Endometrium (tissue), 2 donors: ENCODE results near the gene PRKX.
"Not testable (repeated sequence)": the region's sequence is repeated elsewhere in the genome, so short reads cannot be mapped to it uniquely, and the experiment has no call there.

Experiments
- FAIRE-seq: peaks from 2 replicates; lab custom pipeline; 2012; peaks lifted over from hg19 to GRCh38; lab: Jason Lieb, UNC
- donor health status: control.
- donor health status: control.

Gene PRKX

GRCh38 chrX:3711331-3711917 is 2.0 kb downstream of the PRKX start:
- no peak for FAIRE-seq

DNA sequence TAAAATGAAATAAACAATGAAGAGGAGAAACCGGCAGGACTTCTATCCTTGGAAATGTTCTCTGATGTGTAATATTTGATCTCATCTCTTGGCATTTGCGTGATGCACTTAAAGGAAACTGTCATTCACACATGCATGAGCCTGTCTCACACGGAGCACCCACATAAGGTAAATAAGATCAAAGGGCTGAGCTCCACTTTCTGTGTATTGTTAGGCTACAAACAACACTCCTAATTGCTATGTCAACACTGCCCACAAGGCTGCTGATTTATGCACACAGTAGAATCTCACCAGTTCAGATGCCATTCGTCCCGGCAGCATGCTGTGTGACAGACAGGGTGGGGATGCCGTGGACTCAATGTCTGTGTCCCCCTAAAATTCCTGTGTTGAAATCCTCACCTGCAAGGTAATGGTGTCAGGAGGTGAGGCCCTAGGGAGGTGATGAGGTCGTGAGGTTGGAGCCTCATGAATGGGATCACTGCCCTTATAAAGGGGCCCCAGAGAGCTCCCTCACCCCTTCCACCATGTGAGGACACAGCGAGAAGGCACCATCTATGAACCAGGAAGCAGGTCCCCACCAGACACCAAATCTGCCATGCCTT is 5.7 kb downstream of the PRKX start:
- FAIRE-seq = peak; percentile 23

DNA sequence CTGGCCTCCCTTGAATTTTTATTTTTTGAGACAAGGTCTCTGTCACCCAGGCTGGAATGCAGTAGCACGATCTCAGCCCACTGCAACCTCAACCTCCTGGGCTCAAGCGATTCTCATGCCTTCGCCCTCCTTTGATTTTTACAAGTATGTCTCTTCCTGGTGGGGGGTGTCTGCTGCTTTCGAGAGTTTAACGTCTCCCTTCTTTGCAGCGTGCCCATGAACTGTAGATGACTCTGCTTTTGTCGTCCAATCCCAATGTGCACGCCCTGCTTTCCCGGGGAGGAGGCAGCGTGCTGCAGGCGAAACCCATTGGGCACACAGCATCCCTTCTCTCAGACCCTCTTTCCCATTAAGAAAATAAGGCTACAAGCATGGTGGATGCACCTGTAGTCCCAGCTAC is 7.0 kb downstream of the PRKX start:
- FAIRE-seq = no peak

GRCh38 chrX:3703251-3703650 is 10.2 kb downstream of the PRKX start:
- FAIRE-seq = not testable (repeated sequence)

DNA sequence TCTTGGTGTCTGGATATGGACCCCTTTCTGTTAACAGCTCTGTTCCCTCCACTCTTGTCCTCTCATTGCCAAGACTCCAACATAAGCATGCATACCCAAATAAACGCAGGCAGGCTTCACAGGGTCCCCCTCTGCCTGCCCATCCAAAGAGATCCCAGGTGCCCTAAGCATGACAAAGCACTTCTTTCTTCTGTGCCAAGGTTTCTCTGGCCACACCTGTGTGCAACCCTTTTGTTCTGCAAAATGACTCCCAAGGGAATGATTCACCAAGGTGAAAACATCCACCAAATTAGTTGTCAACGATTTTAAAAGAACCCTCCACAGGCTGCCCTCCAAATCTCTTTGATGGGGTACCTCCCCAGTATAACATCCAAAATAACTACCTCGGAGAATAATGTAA is 11.4 kb downstream of the PRKX start:
- FAIRE-seq = not testable (repeated sequence)

GRCh38 chrX:3701445-3701928 is 12.0 kb downstream of the PRKX start:
- not testable (repeated sequence) for FAIRE-seq

DNA sequence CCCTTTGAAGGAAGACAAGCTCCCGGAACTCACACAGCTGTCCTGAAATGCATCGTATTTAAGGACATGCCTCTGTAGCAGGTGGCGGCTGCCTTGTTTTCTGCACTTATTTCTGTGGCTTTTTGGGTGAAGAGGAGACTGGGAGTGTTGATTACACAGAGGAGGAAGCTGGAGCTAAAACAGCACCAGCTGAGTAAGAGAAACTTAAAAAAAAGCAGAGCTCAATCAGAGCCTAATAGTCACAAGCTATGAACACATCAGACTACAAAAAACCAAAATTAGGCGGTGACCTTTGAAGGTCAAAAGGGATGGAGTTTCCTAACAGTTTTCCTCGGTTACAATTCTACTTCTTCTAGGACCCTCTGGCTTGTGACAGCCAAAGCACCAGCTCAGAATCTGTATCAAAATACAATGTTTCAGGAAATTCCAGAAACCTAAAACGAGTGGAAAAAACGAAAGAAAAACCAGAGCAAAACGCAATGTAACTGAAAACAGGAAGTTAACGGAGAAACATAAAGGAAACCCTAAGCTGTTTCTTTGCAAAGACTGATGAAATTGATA is 13.5 kb downstream of the PRKX start:
- FAIRE-seq = no peak

GRCh38 chrX:3697701-3698279 is 15.7 kb downstream of the PRKX start:
- FAIRE-seq = no peak

DNA sequence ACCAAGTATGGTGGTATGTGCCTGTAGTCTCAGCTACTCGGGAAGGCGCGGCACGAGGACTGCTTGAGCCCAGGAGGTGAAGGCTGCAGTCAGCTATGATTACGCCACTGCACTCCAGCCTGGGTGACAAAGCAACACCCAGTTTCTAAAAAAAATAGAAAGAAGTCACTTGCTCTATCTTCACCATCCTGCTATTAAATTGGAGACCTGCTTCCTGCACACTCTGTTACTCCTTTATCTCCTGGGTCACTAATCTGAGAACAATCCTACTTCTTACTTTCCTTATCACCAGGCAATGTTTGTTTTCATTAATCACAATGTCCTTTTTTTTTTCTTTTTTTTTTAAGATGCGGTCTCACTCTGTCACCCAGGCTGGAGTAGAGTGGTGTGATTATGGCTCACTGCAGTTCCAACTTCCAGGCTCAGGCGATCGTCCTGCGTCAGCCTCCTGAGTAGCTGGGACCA is 16.2 kb downstream of the PRKX start:
- FAIRE-seq = no peak

DNA sequence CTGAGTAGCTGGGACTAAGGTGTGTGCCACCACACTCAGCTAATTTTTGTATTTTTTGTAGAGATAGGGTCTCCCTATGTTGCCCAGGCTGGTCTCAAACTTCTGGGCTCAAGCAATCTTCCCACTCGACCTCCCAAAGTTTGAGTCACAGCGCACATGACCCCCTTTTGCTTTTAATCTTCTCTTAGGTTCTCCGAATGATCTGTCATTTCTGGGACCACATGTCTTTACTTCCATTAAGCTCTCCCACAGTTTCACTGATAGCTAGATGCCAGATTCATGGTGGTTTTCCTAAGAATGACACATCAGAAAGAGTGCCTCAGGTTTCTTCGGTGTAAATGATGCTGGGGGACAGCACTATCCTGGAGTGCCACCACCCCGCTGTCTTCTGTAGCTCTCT is 17.9 kb downstream of the PRKX start:
- no peak for FAIRE-seq

DNA sequence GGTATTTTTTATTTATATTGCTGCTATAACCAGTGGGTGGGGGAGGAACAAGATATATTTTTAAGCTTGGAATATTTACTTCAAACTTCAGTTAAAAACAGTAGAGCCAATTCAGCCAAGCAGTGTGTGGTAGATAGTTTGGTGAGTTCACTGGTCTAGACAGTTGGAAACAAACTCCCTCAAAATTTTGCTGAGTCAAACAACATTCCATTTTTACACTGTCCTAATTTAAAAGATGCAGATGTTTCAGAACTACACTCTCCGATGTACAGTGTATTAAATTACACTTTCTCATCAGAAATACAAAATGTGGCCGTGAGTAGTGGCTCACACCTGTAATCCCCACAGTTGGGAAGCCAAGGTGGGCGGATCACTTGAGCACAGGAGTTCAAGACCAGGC is 23.3 kb downstream of the PRKX start:
- FAIRE-seq = peak; percentile 87

DNA sequence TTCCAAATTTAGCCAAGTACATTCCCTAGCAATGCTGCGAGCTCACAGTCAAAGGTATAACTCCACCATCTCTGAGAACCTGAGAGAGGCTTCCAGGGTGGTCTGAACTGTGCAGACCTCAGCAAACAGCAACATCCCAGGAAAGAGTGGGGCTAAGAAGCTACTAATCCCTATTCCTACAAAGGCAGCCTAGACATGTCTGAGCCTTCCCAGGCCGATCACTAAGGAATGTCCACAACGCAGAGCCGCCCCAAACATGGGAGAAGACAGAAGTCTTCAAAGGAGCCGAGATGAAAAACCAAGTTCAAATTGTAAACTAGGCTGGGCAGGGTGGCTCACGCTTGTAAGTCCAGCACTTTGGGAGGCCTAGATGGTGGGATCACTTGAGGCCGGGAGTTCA is 30.2 kb downstream of the PRKX start:
- not testable (repeated sequence) for FAIRE-seq

- no peak for FAIRE-seq
Measured at GRCh38 chrX:3680459-3680858, 33.0 kb downstream of the PRKX start.

DNA sequence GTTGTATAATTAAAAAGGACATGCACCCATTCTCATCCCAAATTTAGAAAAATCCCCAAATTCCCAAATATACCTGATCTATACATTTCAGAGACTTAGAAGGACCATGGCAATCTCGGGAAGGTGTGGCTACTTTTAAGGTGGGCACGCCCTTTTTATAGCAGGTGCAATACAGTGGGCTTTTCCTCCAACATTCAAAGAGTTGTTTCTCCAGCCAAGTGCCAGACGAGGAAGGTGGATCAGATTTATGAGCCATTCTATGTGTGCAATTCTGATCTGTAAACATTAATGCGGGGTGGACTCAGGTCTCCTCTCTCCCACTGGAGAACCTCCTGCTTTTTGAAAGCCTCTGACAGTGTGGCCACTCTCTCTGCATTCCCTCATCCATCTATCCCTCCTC is 33.8 kb downstream of the PRKX start:
- no peak for FAIRE-seq

- FAIRE-seq = no peak
Measured at GRCh38 chrX:3678328-3678727, 35.1 kb downstream of the PRKX start.

- FAIRE-seq = no peak
Measured at GRCh38 chrX:3674881-3675280, 38.6 kb downstream of the PRKX start.

- FAIRE-seq = no peak
Measured at GRCh38 chrX:3669841-3670475, 43.5 kb downstream of the PRKX start.

DNA sequence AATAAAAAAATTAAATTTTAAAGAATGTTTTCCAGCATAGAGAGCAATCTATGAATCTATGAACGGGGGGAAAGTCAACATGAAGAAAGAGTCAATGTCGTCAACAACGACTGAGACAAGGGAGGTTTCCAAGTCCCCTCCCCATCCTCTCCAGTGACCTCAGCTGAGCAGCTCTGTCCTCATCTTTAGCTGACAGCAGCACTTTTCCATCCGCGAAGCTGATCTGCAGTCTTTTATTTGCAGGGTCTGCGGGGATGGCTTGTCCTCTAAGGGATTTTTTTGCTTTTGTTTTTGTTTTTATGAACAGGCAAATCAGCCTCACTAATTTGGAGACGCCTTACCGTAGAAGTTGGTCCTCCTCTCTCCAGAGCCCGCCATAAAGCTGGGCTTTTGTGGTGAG is 46.5 kb downstream of the PRKX start:
- FAIRE-seq = no peak

- no peak for FAIRE-seq
Measured at GRCh38 chrX:3664921-3665320, 48.5 kb downstream of the PRKX start.

DNA sequence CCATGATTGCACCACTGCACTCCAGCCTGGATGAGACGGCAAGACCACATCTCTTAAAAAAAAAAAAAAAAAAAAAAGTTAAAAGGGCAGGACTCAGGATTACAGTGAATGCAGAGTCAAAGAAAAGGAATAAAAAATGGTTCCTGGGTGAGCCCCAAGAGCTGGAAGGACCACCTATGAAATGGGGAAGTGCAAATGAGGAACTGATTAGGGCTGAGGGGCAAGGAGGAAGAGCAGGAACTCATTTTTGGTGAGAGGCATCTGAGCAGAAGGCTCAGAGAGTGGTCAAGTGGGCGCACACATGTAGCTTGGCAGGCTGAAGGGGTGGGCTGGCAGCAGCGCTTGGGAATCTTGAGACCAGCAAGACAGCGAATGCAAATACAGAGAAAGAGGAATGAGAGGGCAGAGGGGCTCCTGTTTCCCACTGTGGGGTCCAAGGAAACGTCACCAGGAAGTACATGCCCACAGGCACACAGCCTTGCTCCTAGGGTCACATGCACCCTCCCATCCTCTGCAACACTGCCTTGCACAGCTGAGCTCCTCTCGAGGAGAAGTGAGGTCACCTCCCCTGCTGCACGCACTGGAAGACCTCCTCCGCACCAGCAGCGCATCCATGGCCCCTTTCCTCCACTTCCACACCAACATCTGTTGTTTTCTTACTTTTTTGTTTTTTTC is 49.7 kb downstream of the PRKX start:
- not testable (repeated sequence) for FAIRE-seq

- FAIRE-seq = no peak
Measured at GRCh38 chrX:3659761-3660160, 53.7 kb downstream of the PRKX start.

- FAIRE-seq = no peak
Measured at GRCh38 chrX:3655181-3655580, 58.3 kb downstream of the PRKX start.
